ENCODE results near the gene MYO1E.
"Not testable (repeated sequence)": the region's sequence is repeated elsewhere in the genome, so short reads cannot be mapped to it uniquely, and the experiment has no call there.

Gene MYO1E

DNA sequence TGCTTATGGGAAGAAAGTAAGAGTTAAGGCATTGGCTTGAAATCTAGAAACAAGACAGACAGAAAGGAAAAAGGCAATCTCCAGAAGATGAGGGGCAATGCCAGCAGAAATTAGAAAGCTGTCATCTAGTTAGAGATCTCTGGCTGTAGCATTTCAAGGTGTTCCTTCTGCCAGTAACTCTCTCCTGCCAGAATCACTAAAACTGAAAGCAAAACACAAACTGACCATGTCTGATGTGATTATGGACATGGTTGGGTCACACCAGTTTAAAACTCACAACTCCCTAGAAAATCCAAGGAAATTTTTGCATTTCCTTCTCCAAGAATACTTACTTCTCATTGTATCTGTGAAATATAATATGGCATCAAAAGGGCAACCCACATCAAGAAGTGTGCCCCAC, 83.1 kb downstream of the MYO1E start:
- DNase-seq: no peak

DNA sequence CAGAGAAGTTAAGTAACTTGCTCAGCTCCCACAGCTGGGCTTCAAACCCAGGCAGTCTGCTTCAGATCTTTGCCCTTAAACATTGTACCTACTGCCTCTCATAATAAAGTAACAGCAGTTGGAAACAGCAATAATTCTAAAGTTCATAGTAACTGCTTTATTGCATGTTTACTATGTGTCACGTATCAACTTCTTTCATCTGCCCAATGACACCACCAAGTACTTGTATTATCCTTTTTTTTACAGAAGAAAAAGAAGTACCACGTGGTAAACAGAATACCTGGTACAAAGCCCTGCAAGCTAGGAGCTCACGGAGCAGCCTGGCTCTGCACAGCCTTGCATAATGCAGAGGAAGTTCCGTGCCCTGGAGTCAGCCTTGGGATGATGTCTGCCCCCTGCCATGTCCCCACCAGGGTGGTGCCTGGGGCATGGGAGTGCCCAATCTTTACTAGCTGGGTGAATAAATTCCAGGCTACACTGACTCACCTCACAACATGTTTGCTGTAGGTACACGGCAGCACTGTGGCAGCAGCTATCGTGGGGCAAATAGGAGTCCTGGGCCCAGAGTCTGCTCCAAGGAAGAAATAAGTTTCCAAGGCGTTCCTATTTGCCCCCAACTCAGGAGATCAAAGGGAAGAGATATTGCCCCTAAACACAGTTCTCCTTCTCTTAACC, 88.8 kb downstream of the MYO1E start:
- no peak for DNase-seq

DNA sequence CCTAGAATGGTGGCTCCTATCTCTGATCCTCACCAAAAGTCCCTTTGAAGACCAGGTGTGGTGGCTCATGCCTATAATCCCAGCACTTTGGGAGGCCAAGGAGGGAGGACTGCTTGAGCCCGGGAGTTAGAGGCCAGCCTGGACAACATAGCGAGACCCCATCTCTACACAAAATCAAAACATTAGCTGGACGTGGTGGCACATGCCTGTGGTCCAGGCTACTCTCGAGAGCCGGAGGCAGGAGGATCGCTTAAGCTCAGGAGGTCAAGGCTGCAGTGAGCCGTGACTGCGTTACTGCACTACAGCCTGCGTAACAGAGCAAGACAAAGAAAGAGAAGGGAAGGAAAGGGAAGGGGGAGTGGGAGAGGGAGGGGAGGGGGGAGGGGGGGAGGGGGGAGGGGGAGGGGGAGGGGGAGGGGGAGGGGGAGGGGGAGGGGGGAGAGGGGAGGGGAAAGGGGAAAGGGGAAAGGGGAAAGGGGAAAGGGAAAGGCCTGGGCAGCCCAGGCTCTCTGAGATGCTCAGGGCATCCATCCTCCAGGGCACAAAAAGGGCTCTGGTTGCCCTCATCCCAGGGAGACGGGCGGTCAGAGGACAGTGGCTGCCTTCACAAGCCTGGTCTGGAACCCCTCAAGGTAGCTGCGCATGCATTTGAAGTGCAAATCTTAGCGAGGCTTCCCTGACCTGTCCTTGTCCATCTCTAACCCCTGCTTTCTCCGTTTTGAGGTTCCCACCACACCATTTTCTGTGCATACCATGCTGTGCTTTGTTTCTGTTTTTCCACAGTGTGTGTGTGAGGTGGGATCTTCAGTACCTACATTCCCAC, 89.9 kb downstream of the MYO1E start:
- no peak for DNase-seq

DNA sequence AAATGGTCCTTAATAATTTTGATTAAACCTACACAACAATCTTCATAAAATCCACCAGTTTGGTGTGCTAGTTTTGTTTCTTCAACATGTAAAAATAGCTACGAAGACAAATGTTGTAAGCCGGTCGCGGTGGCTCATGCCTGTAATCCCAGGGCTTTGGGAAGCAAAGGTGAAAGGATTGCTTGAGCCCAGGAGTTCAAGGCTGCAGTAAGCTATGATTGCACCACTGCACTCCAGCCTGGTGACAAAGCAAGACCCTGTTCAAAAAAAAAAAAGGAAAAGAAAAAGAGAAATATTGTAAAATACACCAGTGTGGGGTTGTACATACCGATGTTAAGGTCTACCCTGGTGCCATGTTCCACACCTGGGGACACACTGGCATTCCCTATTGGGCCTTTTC, 91.0 kb downstream of the MYO1E start:
- no peak for DNase-seq

DNA sequence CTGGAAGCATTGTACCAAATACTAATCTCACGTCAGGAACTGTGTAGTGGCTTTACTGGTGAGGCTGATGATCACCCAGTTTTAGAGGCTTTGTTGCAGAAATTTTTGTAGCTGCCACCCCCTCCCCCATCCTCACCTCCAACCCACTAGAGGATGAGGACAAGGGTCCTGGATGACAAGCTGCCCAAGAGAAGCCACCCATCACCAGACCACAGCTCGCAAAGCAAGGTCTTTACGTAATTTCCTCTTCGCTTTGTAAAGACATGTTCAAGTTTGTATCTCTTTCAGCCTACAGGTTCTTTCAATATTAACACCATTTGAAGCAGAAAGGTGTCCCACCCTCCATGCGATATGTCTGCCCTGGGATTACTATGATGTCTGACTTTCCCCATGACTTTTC, 91.8 kb downstream of the MYO1E start:
- DNase-seq: no peak

DNA sequence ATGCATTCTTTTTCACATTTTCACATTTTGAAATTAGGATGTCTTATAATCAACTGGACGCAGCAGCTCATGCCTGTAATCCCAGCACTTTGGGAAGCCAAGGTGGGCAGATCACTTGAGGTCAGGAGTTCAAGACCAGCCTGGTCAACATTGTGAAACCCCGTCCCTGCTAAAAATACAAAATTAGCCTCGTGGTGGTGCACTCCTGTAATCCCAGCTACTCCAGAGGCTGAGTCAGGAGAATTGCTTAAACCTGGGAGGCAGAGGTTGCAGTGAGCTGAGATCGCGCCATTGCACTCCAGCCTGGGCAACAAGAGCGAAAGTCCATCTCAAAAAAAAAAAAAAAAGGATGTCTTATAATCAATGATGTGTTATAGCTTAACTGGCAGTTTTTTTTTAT, 92.4 kb downstream of the MYO1E start:
- DNase-seq: not testable (repeated sequence)

DNA sequence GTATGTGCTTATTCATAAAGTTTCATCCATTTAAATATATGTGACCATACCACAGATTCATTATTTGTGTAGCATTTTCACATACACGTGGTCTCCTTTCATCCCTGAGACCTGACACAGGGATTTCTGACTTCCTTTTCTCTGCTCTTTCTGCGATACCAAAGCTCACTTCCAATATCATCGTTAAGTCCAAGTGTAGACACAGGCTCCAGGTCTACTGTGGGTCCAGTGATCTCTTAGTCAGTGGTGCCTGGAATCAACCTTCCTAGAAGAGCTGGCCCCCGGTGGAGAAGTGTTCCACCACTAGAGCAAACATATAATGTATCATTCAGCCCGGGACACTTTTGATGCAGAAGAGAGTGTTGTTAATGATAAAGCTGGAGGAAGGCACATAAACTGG, 93.6 kb downstream of the MYO1E start:
- no peak for DNase-seq

DNA sequence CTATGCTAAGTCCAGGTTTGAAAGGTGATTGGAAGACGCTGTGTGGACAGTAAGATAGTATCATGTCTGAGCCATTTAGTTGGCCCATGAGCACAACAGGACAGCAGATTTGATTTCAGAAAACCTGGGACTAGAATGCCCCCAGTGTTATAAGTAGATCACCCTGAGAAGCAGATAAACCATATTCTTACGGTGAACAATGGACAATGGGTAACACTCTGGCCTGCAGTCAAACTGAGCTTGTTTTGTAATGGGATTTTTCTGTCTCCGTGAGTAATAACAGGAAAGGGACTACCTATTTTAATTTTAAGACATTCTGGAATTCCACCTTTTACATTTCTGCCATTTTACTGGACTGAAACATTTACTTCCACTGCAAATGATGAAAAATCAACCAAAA, 94.6 kb downstream of the MYO1E start:
- DNase-seq: no peak

DNA sequence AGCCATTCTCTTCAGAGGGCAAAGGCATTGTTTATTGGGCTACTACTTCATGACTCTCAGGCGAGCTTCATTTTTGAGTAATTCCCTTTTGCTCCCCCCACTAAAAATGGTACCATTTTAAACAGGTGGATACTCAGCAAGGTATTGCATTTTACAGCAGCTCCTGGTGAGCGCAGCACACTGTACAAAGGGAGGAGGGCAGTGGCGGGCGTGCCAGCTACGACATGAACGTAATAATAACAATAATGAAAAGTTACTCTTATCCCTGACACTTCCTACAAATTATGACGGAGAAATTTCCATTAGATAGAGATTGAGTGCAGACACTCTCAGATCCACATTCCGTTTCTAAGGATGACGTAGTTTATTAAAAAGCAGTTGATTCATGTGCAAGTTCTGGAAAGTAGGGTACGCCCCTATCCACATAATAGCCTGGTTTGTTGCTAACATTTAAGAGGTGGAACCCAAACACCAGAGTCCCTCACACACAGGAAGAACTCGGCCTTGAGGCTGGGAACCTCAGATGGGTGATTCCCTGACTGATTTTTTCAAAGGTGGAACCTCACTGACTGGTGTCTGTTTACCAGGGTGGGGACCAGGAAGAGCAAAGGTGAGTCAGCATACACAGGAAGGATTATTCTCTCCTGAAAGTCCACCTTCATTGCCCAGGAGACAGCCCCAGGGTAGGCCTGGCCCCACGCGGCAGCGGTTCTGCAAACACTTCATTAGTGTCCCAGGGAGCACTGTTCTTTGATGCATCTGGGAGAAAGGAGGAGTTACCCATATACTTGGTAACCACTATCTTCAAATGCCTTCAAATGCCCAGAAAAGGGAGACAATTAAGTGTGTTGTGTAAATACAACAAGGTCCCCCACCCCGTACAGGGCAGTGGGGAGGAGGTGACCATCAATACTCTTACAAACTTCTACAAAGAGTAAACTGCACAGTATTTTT, 96.2 kb downstream of the MYO1E start:
- no peak for DNase-seq

DNA sequence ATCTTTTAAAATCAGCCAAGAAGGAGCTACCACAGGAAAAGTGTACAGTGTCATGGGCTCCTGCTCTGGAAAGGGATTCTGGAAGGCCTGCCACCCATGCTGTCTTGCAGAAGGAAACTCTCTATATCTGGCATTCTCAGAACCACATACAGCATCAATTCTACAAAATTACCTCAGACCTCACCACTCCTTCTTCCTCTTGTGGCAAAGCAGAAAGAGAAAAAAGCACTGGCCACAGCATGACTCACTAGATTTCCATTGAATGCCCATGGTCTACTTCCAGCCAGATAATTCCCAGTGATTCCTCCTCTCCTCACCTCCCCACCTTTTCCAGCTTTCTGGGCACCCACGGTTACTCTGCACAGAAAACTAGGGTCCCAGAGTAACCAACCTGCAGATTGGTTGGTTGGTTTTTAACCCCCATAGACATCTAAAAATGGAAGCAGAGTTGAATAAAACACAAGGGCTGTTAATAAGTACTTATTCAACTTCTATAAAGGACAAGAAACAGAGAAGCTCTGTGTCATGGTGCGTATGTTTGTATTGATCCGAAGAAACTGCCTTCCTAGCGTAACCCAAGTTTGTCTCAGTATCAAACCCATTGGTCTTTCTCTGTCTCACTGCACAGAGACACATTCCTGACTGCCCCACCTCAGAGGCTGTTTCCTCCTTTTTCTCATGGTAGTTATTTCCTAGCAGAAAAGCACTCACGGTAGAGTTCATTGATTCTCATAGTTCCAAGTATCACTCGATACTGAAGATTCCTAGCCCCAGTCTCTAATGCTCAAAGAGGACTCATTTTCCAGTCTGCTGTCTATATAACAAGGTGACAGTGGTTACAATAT, 98.3 kb downstream of the MYO1E start:
- DNase-seq: no peak

DNA sequence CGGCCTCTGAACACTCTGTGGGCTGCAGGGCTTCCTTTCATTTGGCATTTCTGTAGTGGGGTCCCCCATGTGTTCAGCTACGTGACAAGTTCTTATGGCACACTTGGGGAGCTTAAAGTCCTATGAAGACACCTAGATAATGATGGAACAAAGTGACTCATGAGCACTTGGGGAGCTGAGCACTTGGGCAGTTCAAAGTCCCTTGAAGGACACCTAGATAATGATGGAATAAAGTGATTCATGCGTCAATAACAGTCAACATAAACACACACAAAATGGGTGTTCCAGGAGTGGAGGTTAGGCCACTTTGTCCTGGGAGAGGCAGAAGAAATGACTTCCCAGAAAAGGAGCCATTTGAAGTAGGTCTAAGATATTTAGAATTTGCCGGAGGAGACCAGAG, 99.4 kb downstream of the MYO1E start:
- no peak for DNase-seq

DNA sequence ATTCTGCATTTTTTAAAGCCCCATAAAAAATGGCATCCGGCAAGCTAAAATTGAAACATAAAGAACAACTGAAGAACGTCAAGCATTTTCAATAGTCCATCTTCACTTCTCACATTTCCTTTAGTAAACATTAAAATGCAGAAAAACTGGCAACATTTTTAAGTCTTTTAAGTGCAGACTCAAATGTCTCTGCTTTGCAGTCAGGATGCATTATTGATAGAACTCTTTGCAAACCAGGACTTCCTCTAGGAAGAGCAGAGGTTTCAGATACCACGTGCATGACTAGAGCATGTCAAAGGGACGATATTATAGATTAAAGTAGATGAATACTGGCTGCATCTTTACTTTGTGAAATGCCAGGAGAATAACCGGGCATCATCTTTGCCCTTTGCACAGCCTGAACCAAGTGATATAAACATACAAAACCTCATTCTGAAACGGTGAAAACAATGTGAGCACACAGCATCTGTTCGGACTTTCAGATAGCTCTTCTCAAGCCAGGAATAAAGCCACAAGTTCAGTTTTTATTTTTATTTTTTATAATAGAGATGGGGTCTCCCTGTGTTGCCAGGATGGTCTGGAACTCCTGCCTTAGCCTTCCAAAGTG, 101.0 kb downstream of the MYO1E start:
- DNase-seq: no peak

DNA sequence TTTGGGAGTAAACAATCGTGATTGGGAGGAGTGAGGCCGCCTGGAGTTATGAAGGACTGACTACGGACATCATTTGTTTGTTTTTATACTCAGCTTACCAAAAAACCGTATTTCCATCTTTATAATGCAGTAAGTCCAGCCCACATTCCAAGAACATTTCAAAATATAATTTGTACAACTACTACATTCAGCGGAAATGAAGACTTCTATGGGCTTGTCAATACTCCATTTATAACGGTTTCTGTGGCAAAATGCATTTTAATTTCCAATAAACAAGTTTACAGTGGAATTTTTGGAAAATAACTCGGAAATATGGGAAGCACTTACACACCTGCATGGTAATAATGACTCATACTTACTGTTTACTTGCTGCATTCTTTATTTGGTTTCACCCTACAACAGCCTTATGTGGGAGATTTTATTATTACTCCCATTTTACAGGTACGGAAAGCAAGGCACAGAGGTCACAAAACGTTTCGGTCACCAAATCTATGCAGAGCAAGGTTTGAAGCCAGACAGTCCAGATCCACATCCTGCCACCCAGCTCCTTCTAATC, 103.7 kb downstream of the MYO1E start:
- DNase-seq: no peak

DNA sequence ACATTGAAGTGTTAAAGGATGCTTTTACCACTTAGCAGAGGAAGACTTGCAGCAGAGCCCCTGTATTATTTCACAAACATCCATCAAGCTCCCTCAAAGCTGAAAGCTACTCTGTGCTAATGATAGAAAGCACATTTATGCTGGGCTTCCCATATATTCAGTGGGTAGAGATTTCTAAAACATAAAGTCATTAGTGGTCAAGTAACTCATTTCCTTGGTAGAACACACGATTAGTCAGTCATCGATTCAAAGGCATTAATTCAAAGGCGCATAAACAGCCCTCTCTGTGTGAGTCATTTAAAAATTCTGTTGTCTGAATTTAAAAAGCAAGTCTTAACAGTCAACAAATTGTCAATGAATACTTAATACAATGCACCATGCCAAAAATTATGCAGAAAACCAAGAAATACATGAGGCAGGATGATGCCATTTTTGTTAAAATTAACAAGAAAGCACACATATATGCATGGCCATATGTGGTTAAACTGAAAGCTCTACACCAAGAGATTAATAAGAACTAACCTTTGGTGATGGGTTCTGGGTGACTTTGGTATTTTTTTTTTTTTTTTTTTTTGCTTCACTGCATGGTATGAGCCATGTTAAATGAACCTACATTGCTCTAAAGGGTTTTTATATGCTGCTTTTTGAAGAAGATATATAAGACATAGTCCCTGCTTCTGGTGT, 104.4 kb downstream of the MYO1E start:
- no peak for DNase-seq

DNA sequence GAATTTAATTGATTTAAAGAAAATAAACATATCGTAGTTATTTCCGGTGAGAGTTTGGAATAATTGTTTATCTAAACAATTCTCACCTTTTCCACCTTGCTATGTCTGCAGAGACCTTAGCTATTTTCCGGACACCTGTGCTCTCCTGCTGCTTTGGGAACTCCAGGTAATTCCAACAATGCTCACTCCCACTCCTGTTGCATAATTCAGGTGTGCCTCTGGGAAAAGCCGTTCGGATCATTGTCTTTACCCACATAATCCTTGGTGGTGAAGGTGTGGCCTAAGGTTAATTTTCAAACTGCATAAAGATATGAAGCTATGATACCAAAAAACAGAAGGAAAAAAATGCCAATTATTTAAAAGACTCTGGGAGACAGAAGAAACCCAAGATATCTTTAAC, 106.6 kb downstream of the MYO1E start:
- no peak for DNase-seq

DNA sequence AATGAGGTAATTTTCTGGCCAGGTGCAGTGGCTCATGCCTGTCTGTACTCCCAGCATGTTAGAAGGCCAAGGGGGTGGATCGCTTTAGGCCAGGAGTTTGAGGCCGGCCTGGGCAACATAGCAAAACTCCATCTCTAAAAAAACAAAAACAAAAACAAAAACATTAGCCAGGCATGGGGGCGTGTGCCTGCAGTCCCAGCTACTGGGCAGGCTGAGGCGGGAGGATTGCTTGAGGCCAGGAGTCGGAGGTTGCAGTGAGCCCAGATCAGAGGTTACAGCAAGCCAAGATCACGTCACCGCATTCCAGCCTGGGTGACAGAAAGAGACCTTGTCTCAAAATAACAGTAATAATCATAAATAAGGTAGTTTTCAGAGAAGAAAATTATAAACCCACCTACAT, 110.4 kb downstream of the MYO1E start:
- DNase-seq: no peak

DNA sequence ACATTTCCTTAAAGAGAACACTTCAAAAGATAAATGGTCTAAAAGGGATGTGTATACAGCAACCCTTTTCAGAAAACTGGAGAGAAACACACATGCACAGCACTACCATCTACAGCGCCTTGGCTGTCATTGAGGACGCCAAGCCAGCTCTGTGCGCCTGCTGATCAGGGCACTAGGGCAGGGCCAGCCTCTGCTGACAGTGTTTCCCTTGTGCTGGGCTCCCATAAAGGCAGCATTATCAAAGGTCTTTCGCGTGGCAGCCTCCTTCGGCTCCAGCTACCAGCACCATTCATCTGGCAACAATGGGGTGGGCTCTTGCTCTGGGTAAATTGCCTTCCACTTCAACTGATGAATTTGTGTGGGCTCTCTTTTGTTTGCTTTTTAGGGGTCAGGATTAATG, 112.6 kb downstream of the MYO1E start:
- DNase-seq: no peak

DNA sequence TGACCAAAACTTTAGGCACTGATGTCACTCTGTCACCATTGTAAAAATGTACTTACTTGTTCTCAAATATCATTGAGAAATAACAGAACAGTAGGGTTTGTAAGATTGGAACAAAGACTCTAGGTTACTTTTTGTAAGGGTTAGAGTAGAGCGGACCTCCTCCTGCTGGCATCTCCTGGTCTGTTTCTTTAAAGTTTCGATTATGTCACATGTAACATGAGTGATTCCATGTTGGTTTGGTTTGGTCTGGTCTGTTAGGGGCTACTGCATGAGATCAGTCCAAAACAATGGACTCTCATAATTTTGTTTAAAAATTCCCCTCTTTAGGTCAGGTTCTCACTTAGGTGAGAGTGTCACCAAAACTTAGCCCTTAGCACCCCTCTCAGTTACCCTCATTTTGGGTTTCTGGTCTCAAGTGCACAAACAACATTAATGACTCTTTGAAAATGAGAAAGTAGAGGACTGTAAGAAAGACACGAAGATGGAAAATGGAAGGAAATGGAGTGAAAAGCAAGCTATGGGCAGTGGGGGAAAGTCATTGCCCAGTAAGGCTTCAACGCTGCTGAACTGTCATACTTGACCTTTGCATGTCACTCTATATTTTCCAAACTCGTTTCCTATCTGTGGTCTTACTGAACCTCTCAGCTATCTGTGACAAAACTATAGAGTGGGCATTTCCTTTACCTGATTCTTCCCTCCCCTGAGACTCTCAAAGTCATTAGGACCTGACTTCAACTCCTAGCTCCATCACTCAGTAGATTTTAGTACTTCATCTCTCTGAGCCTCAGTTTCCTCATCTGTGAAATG, 113.3 kb downstream of the MYO1E start:
- DNase-seq: no peak

DNA sequence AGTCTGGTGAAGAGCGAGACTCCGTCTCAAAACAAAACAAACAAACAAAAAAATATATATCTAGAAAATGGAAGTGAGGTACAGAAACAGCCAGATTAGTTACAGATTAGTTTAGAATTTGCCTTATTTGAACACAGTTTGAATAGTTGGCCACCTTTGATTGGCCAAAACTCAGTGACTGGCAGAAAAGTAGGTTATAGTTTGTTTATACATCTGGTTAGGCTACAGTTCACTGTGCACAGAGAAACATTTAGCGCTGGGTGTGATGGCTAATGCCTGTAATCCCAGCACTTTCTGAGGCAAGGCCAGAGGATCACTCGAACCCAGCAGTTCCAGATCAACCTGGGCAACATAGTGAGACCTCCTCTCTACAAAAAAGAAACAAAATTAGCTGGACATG, 114.4 kb downstream of the MYO1E start:
- no peak for DNase-seq

DNA sequence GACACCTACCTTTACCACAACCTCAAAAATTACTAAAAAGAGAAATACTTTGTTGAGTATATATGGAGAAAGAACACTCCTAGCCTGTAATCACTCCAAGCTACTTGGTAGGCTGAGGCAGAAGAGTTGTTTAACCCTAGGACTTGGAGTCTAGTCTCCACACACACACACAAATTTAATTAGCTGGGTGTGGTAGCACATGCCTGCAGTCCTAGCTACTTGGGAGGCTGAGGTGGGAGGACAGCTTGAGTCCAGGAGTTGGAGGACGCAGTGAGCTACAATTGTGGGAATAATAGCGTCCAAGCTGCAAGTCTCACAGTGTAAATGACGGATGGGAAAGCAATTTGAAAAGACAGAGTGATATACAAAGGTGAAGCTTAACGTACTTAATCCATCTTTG, 115.5 kb downstream of the MYO1E start:
- no peak for DNase-seq
